H9 (cell line): ENCODE data around the gene RAB5IF. TPM values are rescaled to one million over a fixed set of nuclear protein-coding genes. Genes with fewer than 3 reads are reported as not detected.

ENCODE experiments used
- DNase-seq: peaks from one replicate; pipeline ENCODE4 v3.0.0-alpha.2; 2017
- H2AFZ ChIP-seq: one replicate; pipeline ENCODE4 v1.6.1; 2013; ENCODE audit warnings: mild to moderate bottlenecking, low read length, control low read depth, moderate library complexity
- H2AK5ac ChIP-seq: 2 replicates; pipeline ENCODE4 v1.6.1; 2013; ENCODE audit warnings: low read length, control low read depth, mixed read lengths; ENCODE audit not compliant: insufficient read length
- H2BK120ac ChIP-seq: one replicate; pipeline ENCODE4 v1.6.1; 2013; ENCODE audit warnings: low read depth, mild to moderate bottlenecking, low read length, control low read depth, inconsistent platforms; ENCODE audit not compliant: poor library complexity, severe bottlenecking
- H2BK12ac ChIP-seq: 2 replicates; pipeline ENCODE4 v1.6.1; 2013; ENCODE audit warnings: low read length, control low read depth, mixed read lengths, low read depth; ENCODE audit not compliant: insufficient read length
- H2BK15ac ChIP-seq: 2 replicates; pipeline ENCODE4 v1.6.1; 2013; ENCODE audit warnings: low read depth, low read length, control low read depth
- H2BK20ac ChIP-seq: one replicate; pipeline ENCODE4 v1.6.1; 2013; ENCODE audit warnings: low read depth, mild to moderate bottlenecking, low read length, control low read depth, inconsistent platforms; ENCODE audit not compliant: poor library complexity, severe bottlenecking
- H2BK5ac ChIP-seq: 2 replicates; pipeline ENCODE4 v1.6.1; 2013; ENCODE audit warnings: low read length, control low read depth, mixed read lengths; ENCODE audit not compliant: insufficient read length
- H3K14ac ChIP-seq: 2 replicates; pipeline ENCODE4 v1.6.1; 2013; ENCODE audit warnings: low read length, control low read depth; ENCODE audit not compliant: insufficient read depth
- H3K18ac ChIP-seq: 2 replicates; pipeline ENCODE4 v1.6.1; 2013; ENCODE audit warnings: low read depth, mild to moderate bottlenecking, mixed read lengths, low read length, control low read depth; ENCODE audit not compliant: insufficient read length
- H3K23ac ChIP-seq: 2 replicates; pipeline ENCODE4 v1.6.1; 2013; ENCODE audit warnings: low read length, control low read depth, mixed read lengths, low read depth; ENCODE audit not compliant: insufficient read length
- H3K23me2 ChIP-seq: 2 replicates; pipeline ENCODE4 v1.6.1; 2013; ENCODE audit warnings: low read depth, mild to moderate bottlenecking, mixed read lengths, low read length, control low read depth; ENCODE audit not compliant: insufficient read length, poor library complexity, severe bottlenecking
- H3K27ac ChIP-seq: 2 replicates; pipeline ENCODE4 v1.5.1; 2013; ENCODE audit warnings: low read length, control low read depth, mixed read lengths, low read depth; ENCODE audit not compliant: insufficient read length
- H3K27me3 ChIP-seq: 2 replicates; pipeline ENCODE4 v1.6.1; 2013; ENCODE audit warnings: low read length, control low read depth, inconsistent platforms; ENCODE audit not compliant: insufficient read depth
- H3K4ac ChIP-seq: 2 replicates; pipeline ENCODE4 v1.6.1; 2013; ENCODE audit warnings: low read depth, mild to moderate bottlenecking, control low read depth, inconsistent platforms, low read length, moderate library complexity
- H3K4me1 ChIP-seq: 2 replicates; pipeline ENCODE4 v1.6.1; 2013; ENCODE audit warnings: low read length, control low read depth, inconsistent platforms; ENCODE audit not compliant: insufficient read depth
- H3K4me2 ChIP-seq: 2 replicates; pipeline ENCODE4 v1.6.1; 2013; ENCODE audit warnings: low read length, control low read depth, mixed read lengths; ENCODE audit not compliant: insufficient read length, insufficient read depth
- H3K56ac ChIP-seq: 2 replicates; pipeline ENCODE4 v1.6.1; 2013; ENCODE audit warnings: low read depth, mild to moderate bottlenecking, mixed read lengths, low read length, control low read depth; ENCODE audit not compliant: insufficient read length
- H3K79me1 ChIP-seq: 2 replicates; pipeline ENCODE4 v1.6.1; 2013; ENCODE audit warnings: low read depth, mild to moderate bottlenecking, moderate library complexity, low read length, control low read depth, inconsistent platforms; ENCODE audit not compliant: insufficient read depth, poor library complexity, severe bottlenecking
- H3K79me2 ChIP-seq: 2 replicates; pipeline ENCODE4 v1.6.1; 2013; ENCODE audit warnings: low read length, control low read depth, inconsistent platforms; ENCODE audit not compliant: insufficient read depth
- H3K9ac ChIP-seq: 2 replicates; pipeline ENCODE4 v1.6.1; 2013; ENCODE audit warnings: low read length, control low read depth, mixed read lengths; ENCODE audit not compliant: insufficient read length; ENCODE audit errors: extremely low read depth
- H3K9me3 ChIP-seq: one replicate; pipeline ENCODE4 v1.6.1; 2013; ENCODE audit warnings: low read depth, low read length, inconsistent platforms; ENCODE audit not compliant: control insufficient read depth
- H3T11ph ChIP-seq: one replicate; pipeline ENCODE4 v1.6.1; 2013; ENCODE audit warnings: mild to moderate bottlenecking, low read length, control low read depth, inconsistent platforms
- H4K20me1 ChIP-seq: one replicate; pipeline ENCODE4 v1.6.1; 2013; ENCODE audit not compliant: control insufficient read depth, insufficient read length, insufficient read depth
- H4K5ac ChIP-seq: 2 replicates; pipeline ENCODE4 v1.6.1; 2013; ENCODE audit warnings: low read depth, mild to moderate bottlenecking, mixed read lengths, low read length, control low read depth; ENCODE audit not compliant: insufficient read length
- H4K8ac ChIP-seq: replicated peaks from 2 replicates; pipeline ENCODE4 v1.6.1; 2013; ENCODE audit warnings: low read length, control low read depth, mixed read lengths, low read depth; ENCODE audit not compliant: insufficient read length
- H4K91ac ChIP-seq: 2 replicates; pipeline ENCODE4 v1.6.1; 2013; ENCODE audit warnings: low read depth, mild to moderate bottlenecking, moderate library complexity, mixed read lengths, low read length, control low read depth; ENCODE audit not compliant: insufficient read length
- H3K27ac Mint-ChIP-seq, 3 experiments: 2 replicates in 2 of 3; 3 replicates in 1 of 3; pipeline ENCODE4 v1.8.0; 2020 to 2021; ENCODE audit warnings: mixed read lengths in 3 of 3, mild to moderate bottlenecking in 1 of 3, moderate library complexity in 1 of 3
- H3K27me3 Mint-ChIP-seq: 2 replicates; pipeline ENCODE4 v1.8.0; 2021; ENCODE audit warnings: low read depth, mild to moderate bottlenecking, moderate library complexity, mixed read lengths
- H3K36me3 Mint-ChIP-seq, 3 experiments: 2 replicates in 2 of 3; 3 replicates in 1 of 3; pipeline ENCODE4 v1.8.0; 2020 to 2021; ENCODE audit warnings: low read depth in 3 of 3, mixed read lengths in 3 of 3; ENCODE audit not compliant: insufficient read depth in 1 of 3
- H3K4me1 Mint-ChIP-seq, 2 experiments: 2 replicates each; pipeline ENCODE4 v1.8.0; 2020; ENCODE audit warnings: mixed read lengths in 2 of 2
- H3K4me3 Mint-ChIP-seq, 2 experiments: 2 replicates in 1 of 2; 3 replicates in 1 of 2; pipeline ENCODE4 v1.8.0; 2020 to 2021; ENCODE audit warnings: mild to moderate bottlenecking in 2 of 2, mixed read lengths in 2 of 2, moderate library complexity in 1 of 2
- H3K9me3 Mint-ChIP-seq, 2 experiments: 2 replicates in 1 of 2; 3 replicates in 1 of 2; pipeline ENCODE4 v1.8.0; 2020; ENCODE audit warnings: mild to moderate bottlenecking in 2 of 2, mixed read lengths in 2 of 2, moderate library complexity in 1 of 2
- CTCF ChIP-seq: fragments of 200-600 bp; sonication (generic); conservative IDR thresholded peaks from 3 replicates; pipeline ENCODE4 v1.8.0; 2021; ENCODE audit warnings: antibody characterized with exemption, mild to moderate bottlenecking
- WGBS: extraction: QIAGEN DNeasy Blood & Tissue Kit; methylation state at CpG from one replicate; pipeline ENCODE4 v1.1.7; 2013; ENCODE audit warnings: missing lambda C conversion rate, low lambda C conversion rate, mixed read lengths; ENCODE audit not compliant: insufficient read length; ENCODE audit errors: extremely low coverage; 5-methylcytosine and 5-hydroxymethylcytosine counted together
- total RNA-seq: library from RNA; stranded (reverse); gene quantifications from 2 replicates; pipeline ENCODE4 v1.2.1, GENCODE V29; 2021

Gene RAB5IF
- total RNA-seq, 1 experiment from 2014 or later, result 96.5 TPM

- H3K4me1 Mint-ChIP-seq, result peaks cover 33 to 37% of the 10 kb centered on the region in 2 experiments
- no peak overlapping the region for H4K91ac ChIP-seq
- no peak overlapping the region for H2BK20ac ChIP-seq
- no peaks in the 10 kb centered on the region for H3K79me1 ChIP-seq
- H3K23me2 ChIP-seq, result peaks cover 4% of the 10 kb centered on the region
- H3K36me3 Mint-ChIP-seq, result peaks cover 41 to 54% (median 48%) of the 10 kb centered on the region in 3 experiments
- no peak for TF ChIP-seq CTCF
- H3K79me2 ChIP-seq, result peaks cover 6% of the 10 kb centered on the region; the same call in 1 of the 2 replicates
- no peak for DNase-seq
- H3K18ac ChIP-seq, result no peak overlapping the region
- no peaks in the 10 kb centered on the region for H4K20me1 ChIP-seq
- H3K14ac ChIP-seq, result no peak overlapping the region
- no peaks in the 10 kb centered on the region for H3K9me3 Mint-ChIP-seq
- H3K56ac ChIP-seq, result no peak overlapping the region
- no peak overlapping the region for H2BK120ac ChIP-seq
- no peak overlapping the region for H3T11ph ChIP-seq
- no peaks in the 10 kb centered on the region for H3K27me3 ChIP-seq
- no peak overlapping the region for H3K4ac ChIP-seq
- H4K5ac ChIP-seq, result no peak overlapping the region
- H3K4me1 ChIP-seq, result peaks cover 7% of the 10 kb centered on the region; the same call in 1 of the 2 replicates
- H2BK15ac ChIP-seq, result no peak overlapping the region
- H3K9me3 ChIP-seq, result no peaks in the 10 kb centered on the region
- no peaks in the 10 kb centered on the region for H3K27me3 Mint-ChIP-seq
- no peak overlapping the region for H4K8ac ChIP-seq
- H2AK5ac ChIP-seq, result no peak overlapping the region
- no peak overlapping the region for H3K9ac ChIP-seq
- no peak overlapping the region for H3K4me2 ChIP-seq
- no peak overlapping the region for H3K27ac ChIP-seq
- no peak overlapping the region for H2AFZ ChIP-seq
- WGBS, result no CpG with 5 or more reads among the region's 4 CpGs
- no peak overlapping the region for H2BK5ac ChIP-seq
- no peak overlapping the region for H2BK12ac ChIP-seq
- no peak overlapping the region for H3K4me3 Mint-ChIP-seq
- no peak overlapping the region for H3K27ac Mint-ChIP-seq
- H3K23ac ChIP-seq, result no peak overlapping the region
Observed at GRCh38 chr20:36582322-36582721, 23.3 kb upstream of the RAB5IF start.
